Measurements from ENCODE around the gene WDR13.

- TF ChIP-seq CTCF (conservative IDR thresholded peaks at IDR 0.05; ENCODE audit: low read length) (no peak), EZH2phosphoT487 (IDR thresholded peaks at IDR 0.05; ENCODE audit: borderline replicate concordance, low read depth, low read length) (no peak)
Observed at GRCh38 chrX:48560681-48561080, 36.6 kb upstream of the WDR13 start.

Measured in OCI-LY7 (cell line).